GM23338 (cell line): Measurements from ENCODE around the gene AFAP1. TPM values are rescaled to one million over a fixed set of nuclear protein-coding genes. Genes with fewer than 3 reads are reported as not detected.

Source experiments
- ATAC-seq: fragments of 200-7000 bp; cut with Tn5 transposase; 3 replicates; pipeline ENCODE4 v1.9.1; 2020
- DNase-seq: peaks from one replicate; pipeline ENCODE4 v3.0.0-alpha.2; 2015; ENCODE audit warnings: low spot score
- H2AFZ ChIP-seq: fragments of 200-600 bp; sonication (generic); 2 replicates; pipeline ENCODE4 v1.8.0; 2016; ENCODE audit warnings: antibody characterized with exemption, mild to moderate bottlenecking, moderate library complexity
- H3F3A ChIP-seq: fragments of 200-600 bp; sonication (generic); replicated peaks from 2 replicates; pipeline ENCODE4 v1.8.0; 2017; ENCODE audit warnings: antibody characterized with exemption, mixed run types, low read depth
- H3K27ac ChIP-seq: fragments of 200-600 bp; sonication (generic); 2 replicates; pipeline ENCODE4 v1.6.1; 2016; ENCODE audit warnings: low read depth
- H3K27me3 ChIP-seq: fragments of 200-600 bp; sonication (generic); 2 replicates; pipeline ENCODE4 v1.8.0; 2016; ENCODE audit warnings: mild to moderate bottlenecking, mixed run types, moderate library complexity; ENCODE audit not compliant: insufficient read depth
- H3K36me3 ChIP-seq: fragments of 200-600 bp; sonication (generic); 2 replicates; pipeline ENCODE4 v1.8.0; 2016; ENCODE audit warnings: mild to moderate bottlenecking; ENCODE audit not compliant: insufficient read depth
- H3K4me1 ChIP-seq: fragments of 200-600 bp; sonication (generic); 2 replicates; pipeline ENCODE4 v1.8.0; 2016; ENCODE audit warnings: mild to moderate bottlenecking, moderate library complexity; ENCODE audit not compliant: insufficient read depth
- H3K4me2 ChIP-seq: fragments of 200-600 bp; sonication (generic); 2 replicates; pipeline ENCODE4 v1.7.1; 2017; ENCODE audit warnings: mixed run types
- H3K4me3 ChIP-seq: fragments of 200-600 bp; sonication (generic); 2 replicates; pipeline ENCODE4 v1.6.1; 2016; ENCODE audit warnings: mixed run types
- H3K79me2 ChIP-seq: fragments of 200-600 bp; sonication (generic); replicated peaks from 2 replicates; pipeline ENCODE4 v1.8.0; 2017; ENCODE audit warnings: mild to moderate bottlenecking; ENCODE audit not compliant: insufficient read depth
- H3K9me2 ChIP-seq: fragments of 200-600 bp; sonication (generic); 2 replicates; pipeline ENCODE4 v1.8.0; 2017; ENCODE audit not compliant: insufficient read depth
- H4K20me1 ChIP-seq: fragments of 200-600 bp; sonication (generic); replicated peaks from 2 replicates; pipeline ENCODE4 v1.8.0; 2017; ENCODE audit warnings: mild to moderate bottlenecking; ENCODE audit not compliant: insufficient read depth
- H3K27ac Mint-ChIP-seq: 2 replicates; pipeline ENCODE4 v1.8.0; 2020; ENCODE audit warnings: inconsistent platforms, mild to moderate bottlenecking, moderate library complexity, mixed read lengths
- H3K27me3 Mint-ChIP-seq: 3 replicates; pipeline ENCODE4 v1.8.0; 2022; ENCODE audit warnings: low read depth, mild to moderate bottlenecking, moderate library complexity, mixed read lengths, inconsistent platforms; ENCODE audit not compliant: insufficient read depth, poor library complexity
- H3K36me3 Mint-ChIP-seq: 3 replicates; pipeline ENCODE4 v1.8.0; 2021; ENCODE audit warnings: low read depth, mild to moderate bottlenecking, inconsistent platforms, moderate library complexity, mixed read lengths
- H3K4me1 Mint-ChIP-seq: 3 replicates; pipeline ENCODE4 v1.8.0; 2020; ENCODE audit warnings: mild to moderate bottlenecking, inconsistent platforms, mixed read lengths
- H3K4me3 Mint-ChIP-seq: 3 replicates; pipeline ENCODE4 v1.8.0; 2021; ENCODE audit warnings: moderate library complexity, mild to moderate bottlenecking, inconsistent platforms, mixed read lengths
- H3K9me3 Mint-ChIP-seq: 3 replicates; pipeline ENCODE4 v1.8.0; 2020; ENCODE audit warnings: moderate library complexity, mild to moderate bottlenecking, inconsistent platforms, mixed read lengths
- ETS1 ChIP-seq: IDR thresholded peaks from 2 replicates; pipeline ENCODE4 v1.6.1; 2016; ENCODE audit warnings: antibody characterized with exemption
- EZH2phosphoT487 ChIP-seq: fragments of 200-600 bp; sonication (generic); IDR thresholded peaks from one replicate; pipeline ENCODE4 v1.8.1; 2018; ENCODE audit warnings: antibody characterized with exemption; ENCODE audit not compliant: unreplicated experiment
- JUNB ChIP-seq: IDR thresholded peaks from one replicate; pipeline ENCODE4 v1.6.1; 2016; ENCODE audit warnings: antibody characterized with exemption; ENCODE audit not compliant: unreplicated experiment
- NANOG ChIP-seq: IDR thresholded peaks from 2 replicates; pipeline ENCODE4 v1.6.1; 2016; ENCODE audit warnings: antibody characterized with exemption, borderline replicate concordance
- POLR2AphosphoS5 ChIP-seq: IDR thresholded peaks from 2 replicates; pipeline ENCODE4 v1.6.1; 2016; ENCODE audit warnings: antibody characterized with exemption, low read depth
- REST ChIP-seq: IDR thresholded peaks from one replicate; pipeline ENCODE4 v1.6.1; 2018; ENCODE audit warnings: antibody characterized with exemption; ENCODE audit not compliant: unreplicated experiment
- ZNF114 ChIP-seq: fragments of 250-450 bp; sonication (Bioruptor Pico); IDR thresholded peaks from 2 replicates; pipeline ENCODE4 v1.5.0; 2020; ENCODE audit warnings: mild to moderate bottlenecking, moderate library complexity
- polyA plus RNA-seq: library from polyadenylated mRNA; unstranded; fragments of >200 nt; fragmentation: Nextera tagmentation; extraction: Ambion mirVana; gene quantifications from 2 replicates; pipeline ENCODE4 v1.2.1, GENCODE V29; 2016
- total RNA-seq: library from RNA; depleted of rRNA; stranded (reverse); fragments of >200 nt; shearing (Covaris generic); gene quantifications from 2 replicates; pipeline ENCODE4 v1.2.3, GENCODE V29; 2014
- TF ChIP-seq, protein P1 (sequence below), 2 experiments: fragments of 200-600 bp in 1 of 2; sonication (generic) in 1 of 2; conservative IDR thresholded peaks; 2 replicates each; pipeline versions ENCODE4 v1.5.1 to v1.6.1; 2016 to 2017; ENCODE audit warnings: antibody characterized with exemption in 2 of 2, low read depth in 2 of 2, mild to moderate bottlenecking in 2 of 2, moderate library complexity in 1 of 2

AFAP1 gene
- total and polyA plus RNA-seq, 2 experiments from 2014 or later: 6.5 to 21.5 TPM

GRCh38 chr4:7777017-7777710 is 162.5 kb downstream of the AFAP1 start (continued):
- TF ChIP-seq ETS1 (no peak), REST (no peak), NANOG (no peak), JUNB (no peak), POLR2AphosphoS5 (no peak), EZH2phosphoT487 (no peak), ZNF114 (no peak)
- TF ChIP-seq, protein P1, sequence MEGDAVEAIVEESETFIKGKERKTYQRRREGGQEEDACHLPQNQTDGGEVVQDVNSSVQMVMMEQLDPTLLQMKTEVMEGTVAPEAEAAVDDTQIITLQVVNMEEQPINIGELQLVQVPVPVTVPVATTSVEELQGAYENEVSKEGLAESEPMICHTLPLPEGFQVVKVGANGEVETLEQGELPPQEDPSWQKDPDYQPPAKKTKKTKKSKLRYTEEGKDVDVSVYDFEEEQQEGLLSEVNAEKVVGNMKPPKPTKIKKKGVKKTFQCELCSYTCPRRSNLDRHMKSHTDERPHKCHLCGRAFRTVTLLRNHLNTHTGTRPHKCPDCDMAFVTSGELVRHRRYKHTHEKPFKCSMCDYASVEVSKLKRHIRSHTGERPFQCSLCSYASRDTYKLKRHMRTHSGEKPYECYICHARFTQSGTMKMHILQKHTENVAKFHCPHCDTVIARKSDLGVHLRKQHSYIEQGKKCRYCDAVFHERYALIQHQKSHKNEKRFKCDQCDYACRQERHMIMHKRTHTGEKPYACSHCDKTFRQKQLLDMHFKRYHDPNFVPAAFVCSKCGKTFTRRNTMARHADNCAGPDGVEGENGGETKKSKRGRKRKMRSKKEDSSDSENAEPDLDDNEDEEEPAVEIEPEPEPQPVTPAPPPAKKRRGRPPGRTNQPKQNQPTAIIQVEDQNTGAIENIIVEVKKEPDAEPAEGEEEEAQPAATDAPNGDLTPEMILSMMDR (conservative IDR thresholded peaks at IDR 0.05; ENCODE audit: low read depth in 2 of 2): no peak

GRCh38 chr4:7775396-7775795 is 164.3 kb downstream of the AFAP1 start:
- Mint-ChIP-seq H3K36me3 (peaks cover 22% of the 10 kb centered on the region), H3K4me1 (peaks cover 29% of the 10 kb centered on the region), H3K27ac (no peak overlapping the region), H3K9me3 (no peaks in the 10 kb centered on the region), H3K27me3 (peaks cover 14% of the 10 kb centered on the region), H3K4me3 (no peak overlapping the region)
- no peaks in the 10 kb centered on the region for H3F3A ChIP-seq
- no peaks in the 10 kb centered on the region for H3K36me3 ChIP-seq
- TF ChIP-seq, protein P1 (conservative IDR thresholded peaks at IDR 0.05; ENCODE audit: low read depth in 2 of 2): no peak
- no peak for TF ChIP-seq EZH2phosphoT487
- no peak for TF ChIP-seq POLR2AphosphoS5
- no peak for TF ChIP-seq REST
- no peaks in the 10 kb centered on the region for H3K79me2 ChIP-seq
- H2AFZ ChIP-seq: no peak overlapping the region
- ATAC-seq (no peak), DNase-seq (no peak)
- no peaks in the 10 kb centered on the region for H4K20me1 ChIP-seq
- peaks cover 6% of the 10 kb centered on the region; the same call in 1 of the 2 replicates for H3K4me1 ChIP-seq
- H3K4me2 ChIP-seq: no peak overlapping the region
- no peaks in the 10 kb centered on the region for H3K9me2 ChIP-seq
- no peak overlapping the region for H3K27ac ChIP-seq
- no peaks in the 10 kb centered on the region for H3K27me3 ChIP-seq
- no peak overlapping the region for H3K4me3 ChIP-seq
